GM12878 (cell line): ENCODE results near the gene EGFR. TPM values are rescaled to one million over a fixed set of nuclear protein-coding genes. Genes with fewer than 3 reads are reported as not detected.
A peak's percentile ranks its signal among the peaks of the same experiment; 100 is the strongest.

Source experiments
- ATAC-seq: fragments of 200-7000 bp; cut with Tn5 transposase; 3 replicates; pipeline ENCODE4 v1.9.1; 2020; ENCODE audit warnings: mild to moderate bottlenecking, moderate library complexity
- BruUV-seq: library from RNA; stranded (reverse); fragments of 400-500 nt; replicated peaks from 2 replicates; lab custom pipeline; 2021; lab: Mats Ljungman, UMichigan
- CTCF ChIA-PET: fragments of 300-600 bp; sonication (Branson Sonifier 250); formaldehyde crosslinking; extraction: SDS; loops from one replicate; lab custom pipeline; 2021; ENCODE audit warnings: inconsistent platforms; lab: Yijun Ruan, JAX
- POLR2A ChIA-PET: fragments of 350-600 bp; formaldehyde crosslinking; extraction: SDS; loops from one replicate; lab custom pipeline; 2021; ENCODE audit warnings: inconsistent platforms; lab: Charles Lee
- RAD21 ChIA-PET: fragments of 300-600 bp; sonication (Branson Sonifier 250); formaldehyde crosslinking; loops from one replicate; lab custom pipeline; 2023; ENCODE audit warnings: antibody characterized with exemption; ENCODE audit not compliant: unreplicated experiment; lab: Charles Lee
- SMC1A ChIA-PET: fragments of 300-600 bp; sonication (Branson Sonifier 250); formaldehyde crosslinking; loops from one replicate; lab custom pipeline; 2023; ENCODE audit not compliant: unreplicated experiment, uncharacterized antibody; lab: Charles Lee
- DNase-seq: peaks from one replicate; pipeline ENCODE4 v3.0.0-alpha.2; 2011; ENCODE audit warnings: low read depth, low spot score
- FAIRE-seq: peaks from 3 replicates; lab custom pipeline; 2011; peaks lifted over from hg19 to GRCh38; lab: Jason Lieb, UNC
- H2AFZ ChIP-seq: 2 replicates; pipeline ENCODE4 v1.6.0; 2011; ENCODE audit warnings: low read depth, low read length, control low read depth; ENCODE audit not compliant: control insufficient read depth
- H3K27ac ChIP-seq: 2 replicates; pipeline ENCODE4 v1.5.1; 2011; ENCODE audit warnings: control low read depth; ENCODE audit not compliant: control insufficient read depth, insufficient read depth
- H3K27me3 ChIP-seq, 2 experiments: replicated peaks in 1 of 2; 2 replicates each; pipeline versions ENCODE4 v1.6.0 to v1.6.1; 2011; ENCODE audit warnings: low read length in 1 of 2; ENCODE audit not compliant: control insufficient read depth in 2 of 2, insufficient read depth in 2 of 2
- H3K36me3 ChIP-seq, 2 experiments: 2 replicates each; pipeline ENCODE4 v1.5.1; 2011; ENCODE audit warnings: low read length in 1 of 2; ENCODE audit not compliant: control insufficient read depth in 2 of 2, insufficient read depth in 2 of 2
- H3K4me1 ChIP-seq: 2 replicates; pipeline ENCODE4 v1.6.1; 2011; ENCODE audit warnings: mild to moderate bottlenecking, low read length, moderate library complexity, mixed read lengths; ENCODE audit not compliant: control insufficient read depth, insufficient read depth
- H3K4me2 ChIP-seq: 2 replicates; pipeline ENCODE4 v1.6.0; 2011; ENCODE audit warnings: control low read depth; ENCODE audit not compliant: control insufficient read depth, insufficient read depth
- H3K4me3 ChIP-seq: fragments of 200-600 bp; sonication (generic); 2 replicates; pipeline ENCODE4 v1.5.1; 2016
- H3K79me2 ChIP-seq: 2 replicates; pipeline ENCODE4 v1.6.0; 2011; ENCODE audit warnings: low read length; ENCODE audit not compliant: control insufficient read depth, insufficient read depth
- H3K9ac ChIP-seq: 2 replicates; pipeline ENCODE4 v1.8.0; 2011; ENCODE audit warnings: low read length, control low read depth, mixed read lengths; ENCODE audit not compliant: control insufficient read depth, insufficient read depth
- H3K9me3 ChIP-seq: replicated peaks from 3 replicates; pipeline ENCODE4 v1.5.1; 2011; ENCODE audit warnings: mild to moderate bottlenecking, low read length; ENCODE audit not compliant: control insufficient read depth, insufficient read depth
- H4K20me1 ChIP-seq: 2 replicates; pipeline ENCODE4 v1.6.0; 2011; ENCODE audit not compliant: control insufficient read depth, insufficient read depth
- ATF7 ChIP-seq: fragments of 450-650 bp; IDR thresholded peaks from 2 replicates; pipeline ENCODE4 v1.6.1; 2016; ENCODE audit warnings: low read depth, mild to moderate bottlenecking
- ETV6 ChIP-seq, 2 experiments: fragments of 450-650 bp in 1 of 2; IDR thresholded peaks in 1 of 2; conservative IDR thresholded peaks in 1 of 2; 2 replicates each; pipeline ENCODE4 v1.6.1; 2014; ENCODE audit warnings: antibody characterized with exemption in 1 of 2, borderline replicate concordance in 1 of 2, low read depth in 1 of 2, mild to moderate bottlenecking in 1 of 2, moderate library complexity in 1 of 2
- FOXM1 ChIP-seq: IDR thresholded peaks from 2 replicates; pipeline ENCODE4 v1.6.1; 2012; ENCODE audit warnings: low read depth, mild to moderate bottlenecking, inconsistent platforms, low read length, moderate library complexity
- GABPA ChIP-seq: IDR thresholded peaks from 2 replicates; pipeline ENCODE4 v1.6.1; 2014; ENCODE audit warnings: antibody characterized with exemption, low read depth, mild to moderate bottlenecking, inconsistent platforms
- IKZF1 ChIP-seq: fragments of 450-650 bp; conservative IDR thresholded peaks from 2 replicates; pipeline ENCODE4 v1.6.1; 2017; ENCODE audit warnings: antibody characterized with exemption, mild to moderate bottlenecking
- POLR2AphosphoS2 ChIP-seq: IDR thresholded peaks from 2 replicates; pipeline ENCODE4 v1.6.1; 2011; ENCODE audit warnings: low read depth, mild to moderate bottlenecking, low read length, improper control_type of control experiment, moderate library complexity
- ZNF207 ChIP-seq: fragments of 450-650 bp; IDR thresholded peaks from 2 replicates; pipeline ENCODE4 v1.6.1; 2014; ENCODE audit warnings: antibody characterized with exemption, mild to moderate bottlenecking, borderline replicate concordance
- WGBS: methylation state at CpG from one replicate; pipeline ENCODE4 v1.1.6; 2016; ENCODE audit warnings: low lambda C conversion rate; ENCODE audit not compliant: insufficient replicate concordance, insufficient coverage; ENCODE audit errors: missing lambda C conversion rate; 5-methylcytosine and 5-hydroxymethylcytosine counted together
- in situ Hi-C: fragments of 300-500 bp; cut with MboI; formaldehyde crosslinking; loops from 9 replicates; pipeline ENCODE4 v1.14.3; 2018; ENCODE audit warnings: mixed read lengths
- intact Hi-C: fragments of 100-400 bp; cut with micrococcal nuclease; formaldehyde crosslinking; loops from one replicate; pipeline ENCODE4 v1.14.2; 2022; ENCODE audit not compliant: unreplicated experiment
- polyA plus RNA-seq, 11 experiments: library from polyadenylated mRNA; depleted of rRNA in 4 of 11; unstranded in 6 of 11; stranded (reverse) in 5 of 11; fragments of >200 nt; fragmentation: Nextera tagmentation in 4 of 11; fragmentation: Illumina TruSeq in 1 of 11; extraction: Ambion mirVana in 4 of 11; extraction: Trizol in 1 of 11; gene quantifications; 1 replicate in 1 of 11; 2 replicates in 10 of 11; pipeline versions ENCODE4 v1.2.1 to v1.2.3, GENCODE V29; 2011 to 2016; ENCODE audit warnings: inconsistent platforms in 2 of 11, missing spikeins in 2 of 11, low read depth in 1 of 11
- total RNA-seq, 4 experiments: library from RNA; depleted of rRNA in 3 of 4; stranded (reverse); fragments of >200 nt in 3 of 4; fragmentation: Illumina TruSeq in 1 of 4; extraction: Trizol in 1 of 4; gene quantifications; 2 replicates each; pipeline versions ENCODE4 v1.2.1 to v1.2.3, GENCODE V29; 2013 to 2021
- TF ChIP-seq, protein P1 (sequence below): fragments of 450-650 bp; IDR thresholded peaks from 2 replicates; pipeline ENCODE4 v1.6.1; 2017; ENCODE audit warnings: mild to moderate bottlenecking, low read depth, inconsistent platforms; ENCODE audit not compliant: poor library complexity, severe bottlenecking
- TF ChIP-seq, protein P2 (sequence below): IDR thresholded peaks from 2 replicates; pipeline ENCODE4 v1.6.1; 2011; ENCODE audit warnings: borderline replicate concordance, low read depth, mild to moderate bottlenecking, moderate library complexity, mixed read lengths, low read length; ENCODE audit not compliant: insufficient read depth; ENCODE audit errors: extremely low read length
- TF ChIP-seq, protein P3 (sequence below): fragments of 450-650 bp; IDR thresholded peaks from 2 replicates; pipeline ENCODE4 v1.6.1; 2017; ENCODE audit warnings: antibody characterized with exemption, mild to moderate bottlenecking, moderate library complexity
- TF ChIP-seq, protein P4 (sequence below): IDR thresholded peaks from 2 replicates; pipeline ENCODE4 v1.6.1; 2012; ENCODE audit warnings: mild to moderate bottlenecking, low read depth, low read length

EGFR gene
- total and polyA plus RNA-seq, 10 of the 15 experiments (the other 5 are each of a cell fraction or from before 2014, with no cell fraction given): 0.01 to 0.31 TPM; not detected in 8

DNA sequence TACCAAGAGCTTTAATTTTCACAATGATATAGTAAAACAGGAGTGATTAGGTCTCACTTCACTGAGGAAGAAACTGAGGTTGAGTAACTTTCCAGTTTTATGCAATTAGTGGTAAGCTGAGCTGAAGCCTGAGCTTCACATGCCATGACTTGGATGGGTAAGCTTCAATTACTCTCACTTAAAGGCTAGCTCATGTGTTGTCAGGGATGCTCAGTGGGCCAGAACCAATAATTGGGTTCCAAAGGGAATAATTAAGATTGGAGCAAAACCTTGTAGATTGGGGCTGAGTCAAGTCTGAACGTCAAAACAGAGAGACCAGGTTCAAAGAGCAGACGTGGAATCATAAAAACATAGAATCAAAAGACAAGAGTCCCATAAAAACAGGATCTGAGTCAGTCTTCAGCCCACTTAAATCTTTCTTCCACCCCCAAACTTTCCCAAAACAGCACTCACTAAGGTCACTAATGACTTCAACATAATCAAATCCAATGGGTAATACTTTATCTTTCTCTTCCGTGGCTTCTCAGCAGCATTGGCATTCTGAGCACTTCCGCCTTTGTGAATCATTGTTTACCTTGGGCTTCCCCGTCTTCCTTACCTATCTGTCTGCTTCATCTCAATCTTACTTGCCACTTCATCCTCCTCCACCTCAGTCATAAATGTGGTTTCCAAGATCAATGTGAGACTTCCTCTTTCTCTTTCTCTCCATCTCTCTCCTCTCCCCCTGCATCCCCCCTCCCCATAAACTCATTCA, 23.0 kb upstream of the EGFR start:
- SMC1A ChIA-PET: interaction anchor here (0.6 to 1.6 kb wide), 7 partner anchors 28 to 145 kb away, joined by 3 to 4 read pairs (median 3); no protein-coding TSS in a partner anchor
- Histone ChIP-seq H3K4me2 (no peak overlapping the region), H3K4me3 (no peak overlapping the region), H3K27me3 (no peaks in the 10 kb centered on the region), H2AFZ (peak overlapping the region; percentile 37; the same call in 1 of the 2 replicates), H3K9me3 (no peaks in the 10 kb centered on the region), H3K36me3 (no peaks in the 10 kb centered on the region), H3K79me2 (no peaks in the 10 kb centered on the region), H4K20me1 (no peaks in the 10 kb centered on the region), H3K27ac (no peak overlapping the region), H3K4me1 (peaks cover 3% of the 10 kb centered on the region; the same call in 1 of the 2 replicates), H3K9ac (no peak overlapping the region)
- CTCF ChIA-PET: interaction anchor here (0.7 kb wide), 1 partner anchor 412 kb away, joined by 3 read pairs; no protein-coding TSS in a partner anchor
- POLR2A ChIA-PET: interaction anchor here (1.4 kb wide), 1 partner anchor 236 kb away, joined by 3 read pairs; the partner anchor contains the start of gene SEC61G
- ATAC-seq (peak; percentile 91), DNase-seq (peak; percentile 17), FAIRE-seq (no peak)
- no TSS peak for BruUV-seq
- in situ Hi-C loops (no loop called here), intact Hi-C loops (no loop called here)
- RAD21 ChIA-PET: interaction anchor here (0.7 to 1.4 kb wide), 2 partner anchors 18 to 92 kb away, joined by 3 read pairs; no protein-coding TSS in a partner anchor
- WGBS: 10% methylated on average over 5 of the region's 5 CpGs
- no peak for TF ChIP-seq GABPA
- TF ChIP-seq, protein P1, sequence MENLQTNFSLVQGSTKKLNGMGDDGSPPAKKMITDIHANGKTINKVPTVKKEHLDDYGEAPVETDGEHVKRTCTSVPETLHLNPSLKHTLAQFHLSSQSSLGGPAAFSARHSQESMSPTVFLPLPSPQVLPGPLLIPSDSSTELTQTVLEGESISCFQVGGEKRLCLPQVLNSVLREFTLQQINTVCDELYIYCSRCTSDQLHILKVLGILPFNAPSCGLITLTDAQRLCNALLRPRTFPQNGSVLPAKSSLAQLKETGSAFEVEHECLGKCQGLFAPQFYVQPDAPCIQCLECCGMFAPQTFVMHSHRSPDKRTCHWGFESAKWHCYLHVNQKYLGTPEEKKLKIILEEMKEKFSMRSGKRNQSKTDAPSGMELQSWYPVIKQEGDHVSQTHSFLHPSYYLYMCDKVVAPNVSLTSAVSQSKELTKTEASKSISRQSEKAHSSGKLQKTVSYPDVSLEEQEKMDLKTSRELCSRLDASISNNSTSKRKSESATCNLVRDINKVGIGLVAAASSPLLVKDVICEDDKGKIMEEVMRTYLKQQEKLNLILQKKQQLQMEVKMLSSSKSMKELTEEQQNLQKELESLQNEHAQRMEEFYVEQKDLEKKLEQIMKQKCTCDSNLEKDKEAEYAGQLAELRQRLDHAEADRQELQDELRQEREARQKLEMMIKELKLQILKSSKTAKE: no peak
- TF ChIP-seq FOXM1: no peak
- TF ChIP-seq ATF7: peak; percentile 44; the same call in 1 of the 2 replicates
- TF ChIP-seq, protein P2, sequence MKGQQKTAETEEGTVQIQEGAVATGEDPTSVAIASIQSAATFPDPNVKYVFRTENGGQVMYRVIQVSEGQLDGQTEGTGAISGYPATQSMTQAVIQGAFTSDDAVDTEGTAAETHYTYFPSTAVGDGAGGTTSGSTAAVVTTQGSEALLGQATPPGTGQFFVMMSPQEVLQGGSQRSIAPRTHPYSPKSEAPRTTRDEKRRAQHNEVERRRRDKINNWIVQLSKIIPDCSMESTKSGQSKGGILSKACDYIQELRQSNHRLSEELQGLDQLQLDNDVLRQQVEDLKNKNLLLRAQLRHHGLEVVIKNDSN: no peak
- TF ChIP-seq IKZF1: peak; percentile 49
- no peak for TF ChIP-seq ZNF207
- no peak for TF ChIP-seq ETV6 (conservative IDR thresholded peaks at IDR 0.05 in 1 of 2, IDR thresholded peaks at IDR 0.05 in 1 of 2; ENCODE audit: borderline replicate concordance in 1 of 2, low read depth in 1 of 2)
- TF ChIP-seq, protein P3, sequence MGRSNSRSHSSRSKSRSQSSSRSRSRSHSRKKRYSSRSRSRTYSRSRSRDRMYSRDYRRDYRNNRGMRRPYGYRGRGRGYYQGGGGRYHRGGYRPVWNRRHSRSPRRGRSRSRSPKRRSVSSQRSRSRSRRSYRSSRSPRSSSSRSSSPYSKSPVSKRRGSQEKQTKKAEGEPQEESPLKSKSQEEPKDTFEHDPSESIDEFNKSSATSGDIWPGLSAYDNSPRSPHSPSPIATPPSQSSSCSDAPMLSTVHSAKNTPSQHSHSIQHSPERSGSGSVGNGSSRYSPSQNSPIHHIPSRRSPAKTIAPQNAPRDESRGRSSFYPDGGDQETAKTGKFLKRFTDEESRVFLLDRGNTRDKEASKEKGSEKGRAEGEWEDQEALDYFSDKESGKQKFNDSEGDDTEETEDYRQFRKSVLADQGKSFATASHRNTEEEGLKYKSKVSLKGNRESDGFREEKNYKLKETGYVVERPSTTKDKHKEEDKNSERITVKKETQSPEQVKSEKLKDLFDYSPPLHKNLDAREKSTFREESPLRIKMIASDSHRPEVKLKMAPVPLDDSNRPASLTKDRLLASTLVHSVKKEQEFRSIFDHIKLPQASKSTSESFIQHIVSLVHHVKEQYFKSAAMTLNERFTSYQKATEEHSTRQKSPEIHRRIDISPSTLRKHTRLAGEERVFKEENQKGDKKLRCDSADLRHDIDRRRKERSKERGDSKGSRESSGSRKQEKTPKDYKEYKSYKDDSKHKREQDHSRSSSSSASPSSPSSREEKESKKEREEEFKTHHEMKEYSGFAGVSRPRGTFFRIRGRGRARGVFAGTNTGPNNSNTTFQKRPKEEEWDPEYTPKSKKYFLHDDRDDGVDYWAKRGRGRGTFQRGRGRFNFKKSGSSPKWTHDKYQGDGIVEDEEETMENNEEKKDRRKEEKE: no peak
- TF ChIP-seq, protein P4, sequence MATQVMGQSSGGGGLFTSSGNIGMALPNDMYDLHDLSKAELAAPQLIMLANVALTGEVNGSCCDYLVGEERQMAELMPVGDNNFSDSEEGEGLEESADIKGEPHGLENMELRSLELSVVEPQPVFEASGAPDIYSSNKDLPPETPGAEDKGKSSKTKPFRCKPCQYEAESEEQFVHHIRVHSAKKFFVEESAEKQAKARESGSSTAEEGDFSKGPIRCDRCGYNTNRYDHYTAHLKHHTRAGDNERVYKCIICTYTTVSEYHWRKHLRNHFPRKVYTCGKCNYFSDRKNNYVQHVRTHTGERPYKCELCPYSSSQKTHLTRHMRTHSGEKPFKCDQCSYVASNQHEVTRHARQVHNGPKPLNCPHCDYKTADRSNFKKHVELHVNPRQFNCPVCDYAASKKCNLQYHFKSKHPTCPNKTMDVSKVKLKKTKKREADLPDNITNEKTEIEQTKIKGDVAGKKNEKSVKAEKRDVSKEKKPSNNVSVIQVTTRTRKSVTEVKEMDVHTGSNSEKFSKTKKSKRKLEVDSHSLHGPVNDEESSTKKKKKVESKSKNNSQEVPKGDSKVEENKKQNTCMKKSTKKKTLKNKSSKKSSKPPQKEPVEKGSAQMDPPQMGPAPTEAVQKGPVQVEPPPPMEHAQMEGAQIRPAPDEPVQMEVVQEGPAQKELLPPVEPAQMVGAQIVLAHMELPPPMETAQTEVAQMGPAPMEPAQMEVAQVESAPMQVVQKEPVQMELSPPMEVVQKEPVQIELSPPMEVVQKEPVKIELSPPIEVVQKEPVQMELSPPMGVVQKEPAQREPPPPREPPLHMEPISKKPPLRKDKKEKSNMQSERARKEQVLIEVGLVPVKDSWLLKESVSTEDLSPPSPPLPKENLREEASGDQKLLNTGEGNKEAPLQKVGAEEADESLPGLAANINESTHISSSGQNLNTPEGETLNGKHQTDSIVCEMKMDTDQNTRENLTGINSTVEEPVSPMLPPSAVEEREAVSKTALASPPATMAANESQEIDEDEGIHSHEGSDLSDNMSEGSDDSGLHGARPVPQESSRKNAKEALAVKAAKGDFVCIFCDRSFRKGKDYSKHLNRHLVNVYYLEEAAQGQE: no peak
- TF ChIP-seq POLR2AphosphoS2: no peak
